H1 (cell line): ENCODE results near the gene ZNF441. TPM values are rescaled to one million over a fixed set of nuclear protein-coding genes. Genes with fewer than 3 reads are reported as not detected.

Experiments used
- BRCA1 ChIP-seq: IDR thresholded peaks from 2 replicates; pipeline ENCODE4 v1.6.1; 2012; ENCODE audit warnings: low read depth, low read length, improper control_type of control experiment
- CREB1 ChIP-seq: IDR thresholded peaks from 2 replicates; pipeline ENCODE4 v1.6.1; 2012; ENCODE audit warnings: inconsistent platforms
- EZH2 ChIP-seq: fragments of 200-600 bp; sonication (generic); IDR thresholded peaks from 2 replicates; pipeline ENCODE4 v1.7.1; 2012; ENCODE audit warnings: low read depth, mild to moderate bottlenecking, moderate library complexity, low read length, inconsistent platforms; ENCODE audit not compliant: severe bottlenecking
- JUN ChIP-seq: IDR thresholded peaks from 2 replicates; pipeline ENCODE4 v1.6.1; 2011; ENCODE audit warnings: low read depth, mild to moderate bottlenecking, improper control_type of control experiment, low read length
- JUND ChIP-seq: IDR thresholded peaks from 2 replicates; pipeline ENCODE4 v1.6.1; 2011; ENCODE audit warnings: mild to moderate bottlenecking, improper control_type of control experiment, low read length
- KDM5A ChIP-seq: fragments of 200-600 bp; IDR thresholded peaks from 2 replicates; pipeline ENCODE4 v1.7.1; 2012; ENCODE audit warnings: mild to moderate bottlenecking, low read length, inconsistent platforms, mixed read lengths
- PHF8 ChIP-seq: fragments of 200-600 bp; sonication (generic); conservative IDR thresholded peaks from 2 replicates; pipeline ENCODE4 v1.7.1; 2012; ENCODE audit warnings: low read depth, mild to moderate bottlenecking, inconsistent platforms, low read length, moderate library complexity
- POLR2AphosphoS5 ChIP-seq: IDR thresholded peaks from 2 replicates; pipeline ENCODE4 v1.6.1; 2011; ENCODE audit warnings: low read depth, low read length
- RFX5 ChIP-seq: IDR thresholded peaks from 2 replicates; pipeline ENCODE4 v1.6.1; 2011; ENCODE audit warnings: low read depth, low read length, improper control_type of control experiment, borderline replicate concordance
- SP1 ChIP-seq: IDR thresholded peaks from 2 replicates; pipeline ENCODE4 v1.6.1; 2011; ENCODE audit warnings: low read depth, low read length
- TBP ChIP-seq: IDR thresholded peaks from 2 replicates; pipeline ENCODE4 v1.6.1; 2011; ENCODE audit warnings: low read depth, low read length, improper control_type of control experiment
- YY1 ChIP-seq: IDR thresholded peaks from 2 replicates; pipeline ENCODE4 v1.6.1; 2011; ENCODE audit warnings: low read depth, mild to moderate bottlenecking, low read length
- ZNF274 ChIP-seq: IDR thresholded peaks from 2 replicates; pipeline ENCODE4 v1.7.0; 2012; ENCODE audit warnings: low read length, borderline replicate concordance; ENCODE audit errors: extremely low read depth
- polyA plus RNA-seq, 7 experiments: library from polyadenylated mRNA; depleted of rRNA in 3 of 7; stranded (reverse) in 5 of 7; unstranded in 2 of 7; fragments of >200 nt in 5 of 7; fragments of 200-250 nt in 2 of 7; gene quantifications; 1 replicate in 5 of 7; 2 replicates in 1 of 7; 4 replicates in 1 of 7; pipeline versions ENCODE4 v1.2.1 to v1.2.3, GENCODE V29; 2011 to 2013; ENCODE audit warnings: missing spikeins in 2 of 7, mixed read lengths in 2 of 7
- total RNA-seq: library from RNA; stranded (reverse); fragmentation: NEBNext Ultra II Directional; extraction: Animal tissue kit (Norgen Biotek cat#: 25700); gene quantifications from 2 replicates; pipeline ENCODE4 v1.2.1, GENCODE V29; 2021
- TF ChIP-seq, protein P1 (sequence below): IDR thresholded peaks from 2 replicates; pipeline ENCODE4 v1.6.1; 2012; ENCODE audit warnings: inconsistent platforms
- TF ChIP-seq, protein P2 (sequence below), 3 experiments: IDR thresholded peaks; 1 replicate in 2 of 3; 2 replicates in 1 of 3; pipeline versions ENCODE4 v1.5.1 to v1.6.1; 2011; ENCODE audit warnings: low read length in 3 of 3, mild to moderate bottlenecking in 3 of 3, inconsistent platforms in 2 of 3, low read depth in 1 of 3, moderate library complexity in 1 of 3; ENCODE audit not compliant: insufficient read depth in 1 of 3; ENCODE audit errors: control extremely low read depth in 1 of 3

Gene ZNF441
- total and polyA plus RNA-seq, 2 of the 8 experiments (the other 6 are each of a cell fraction or from before 2014, with no cell fraction given): 0.09 to 0.48 TPM

DNA sequence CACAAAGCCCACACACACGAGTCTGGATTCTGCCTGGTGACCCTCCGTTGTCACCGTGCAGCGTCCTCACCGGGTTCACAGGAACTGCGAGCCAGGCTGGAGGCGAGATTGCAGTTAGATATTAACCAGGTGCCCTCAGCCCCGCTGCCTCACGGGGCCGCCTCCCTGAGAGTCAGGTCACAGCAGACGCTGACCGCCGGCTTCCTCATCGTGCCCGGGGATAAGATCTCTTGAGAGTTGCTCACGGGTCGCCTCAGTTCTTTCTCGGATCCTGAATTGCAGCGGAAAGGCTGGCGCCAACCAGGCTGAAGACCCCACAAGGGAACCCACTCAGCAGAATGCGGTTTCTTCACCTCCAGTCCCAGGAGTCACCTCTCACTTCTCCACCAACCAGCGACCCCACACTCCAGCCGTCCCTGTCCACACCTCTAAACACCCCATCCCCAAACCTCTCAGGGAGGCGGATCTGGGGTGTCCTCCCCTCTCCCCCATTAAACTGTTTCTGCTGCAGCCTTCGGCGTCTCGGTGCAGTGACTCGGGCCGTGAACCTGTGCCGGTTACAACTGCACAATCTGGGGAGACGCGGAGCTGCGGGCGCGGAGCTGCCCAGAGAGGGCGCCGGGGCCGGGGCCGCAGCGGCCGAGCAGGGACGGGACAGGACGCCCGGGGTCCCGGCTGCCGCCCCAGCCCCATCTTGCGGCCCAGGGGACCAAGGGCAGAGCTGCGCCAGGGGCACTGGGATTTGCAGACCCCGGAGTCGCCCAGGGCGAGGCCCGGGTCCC lies 28.6 kb upstream of the ZNF441 start (continued):
- TF ChIP-seq, protein P1, sequence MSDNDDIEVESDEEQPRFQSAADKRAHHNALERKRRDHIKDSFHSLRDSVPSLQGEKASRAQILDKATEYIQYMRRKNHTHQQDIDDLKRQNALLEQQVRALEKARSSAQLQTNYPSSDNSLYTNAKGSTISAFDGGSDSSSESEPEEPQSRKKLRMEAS: no peak
- no peak for TF ChIP-seq CREB1
- no peak for TF ChIP-seq YY1
- no peak for TF ChIP-seq BRCA1
- TF ChIP-seq RFX5: no peak
- TF ChIP-seq SP1: no peak
- TF ChIP-seq ZNF274: no peak
- TF ChIP-seq, protein P2, sequence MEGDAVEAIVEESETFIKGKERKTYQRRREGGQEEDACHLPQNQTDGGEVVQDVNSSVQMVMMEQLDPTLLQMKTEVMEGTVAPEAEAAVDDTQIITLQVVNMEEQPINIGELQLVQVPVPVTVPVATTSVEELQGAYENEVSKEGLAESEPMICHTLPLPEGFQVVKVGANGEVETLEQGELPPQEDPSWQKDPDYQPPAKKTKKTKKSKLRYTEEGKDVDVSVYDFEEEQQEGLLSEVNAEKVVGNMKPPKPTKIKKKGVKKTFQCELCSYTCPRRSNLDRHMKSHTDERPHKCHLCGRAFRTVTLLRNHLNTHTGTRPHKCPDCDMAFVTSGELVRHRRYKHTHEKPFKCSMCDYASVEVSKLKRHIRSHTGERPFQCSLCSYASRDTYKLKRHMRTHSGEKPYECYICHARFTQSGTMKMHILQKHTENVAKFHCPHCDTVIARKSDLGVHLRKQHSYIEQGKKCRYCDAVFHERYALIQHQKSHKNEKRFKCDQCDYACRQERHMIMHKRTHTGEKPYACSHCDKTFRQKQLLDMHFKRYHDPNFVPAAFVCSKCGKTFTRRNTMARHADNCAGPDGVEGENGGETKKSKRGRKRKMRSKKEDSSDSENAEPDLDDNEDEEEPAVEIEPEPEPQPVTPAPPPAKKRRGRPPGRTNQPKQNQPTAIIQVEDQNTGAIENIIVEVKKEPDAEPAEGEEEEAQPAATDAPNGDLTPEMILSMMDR (IDR thresholded peaks at IDR 0.05; ENCODE audit: control extremely low read depth in 1 of 3, insufficient read depth in 1 of 3, low read depth in 1 of 3, low read length in 3 of 3): peak in 1 of 3 experiments; percentile 11; a peak in 1 of 4 replicates
- no peak for TF ChIP-seq TBP
- TF ChIP-seq EZH2: peak; percentile 58
- TF ChIP-seq JUN: no peak
- no peak for TF ChIP-seq POLR2AphosphoS5
- no peak for TF ChIP-seq JUND
- no peak for TF ChIP-seq PHF8
- no peak for TF ChIP-seq KDM5A
